Effector memory CD8-positive, alpha-beta T cell (primary cell): ENCODE results near the gene HIVEP3.

ENCODE experiments used
- ATAC-seq: fragments of 150-1000 bp; cut with Tn5 transposase; replicated peaks from 2 replicates; pipeline ENCODE4 v1.10.0; 2021; ENCODE audit warnings: mild to moderate bottlenecking, moderate library complexity
- DNase-seq, 3 experiments: peaks; one replicate each; pipeline ENCODE4 v3.0.0; 2021
- H3K27ac Mint-ChIP-seq, 2 donors: one replicate each; pipeline ENCODE4 v1.8.0; 2022; ENCODE audit warnings: mild to moderate bottlenecking in 2 of 2, mixed read lengths in 2 of 2, moderate library complexity in 2 of 2
- H3K27me3 Mint-ChIP-seq, 2 donors: one replicate each; pipeline ENCODE4 v1.8.0; 2022; ENCODE audit warnings: mixed read lengths in 2 of 2
- H3K36me3 Mint-ChIP-seq: one replicate; pipeline ENCODE4 v1.8.0; 2022; ENCODE audit warnings: mild to moderate bottlenecking, moderate library complexity, mixed read lengths; ENCODE audit not compliant: insufficient read depth
- H3K4me1 Mint-ChIP-seq, 2 donors: one replicate each; pipeline ENCODE4 v1.8.0; 2022; ENCODE audit warnings: low read depth in 2 of 2, mixed read lengths in 2 of 2
- H3K4me3 Mint-ChIP-seq, 2 donors: one replicate each; pipeline ENCODE4 v1.8.0; 2022; ENCODE audit warnings: mild to moderate bottlenecking in 2 of 2, mixed read lengths in 2 of 2, moderate library complexity in 2 of 2
- H3K9me3 Mint-ChIP-seq, 2 donors: one replicate each; pipeline ENCODE4 v1.8.0; 2022; ENCODE audit warnings: mixed read lengths in 2 of 2

HIVEP3 gene

GRCh38 chr1:41802532-41803501 is 115.9 kb downstream of the HIVEP3 start:
- Mint-ChIP-seq H3K36me3 (peaks cover 13% of the 10 kb centered on the region), H3K4me1 (peaks cover 81 to 83% of the 10 kb centered on the region in 2 donors), H3K9me3 (no peaks in the 10 kb centered on the region), H3K27me3 (no peaks in the 10 kb centered on the region), H3K4me3 (peak overlapping the region; percentile 74 to 77), H3K27ac (peak overlapping the region; percentile 95 to 99)
- peak; percentile 73 for ATAC-seq
- peak; percentile 32 to 53 (median 46) for DNase-seq

GRCh38 chr1:41800311-41800829 is 118.4 kb downstream of the HIVEP3 start:
- DNase-seq (no peak), ATAC-seq (no peak)
- no peaks in the 10 kb centered on the region for H3K27me3 Mint-ChIP-seq
- peak overlapping the region; percentile 28 to 38 for H3K4me3 Mint-ChIP-seq
- no peaks in the 10 kb centered on the region for H3K9me3 Mint-ChIP-seq
- peaks cover 57 to 61% of the 10 kb centered on the region in 2 donors for H3K4me1 Mint-ChIP-seq
- peaks cover 10% of the 10 kb centered on the region for H3K36me3 Mint-ChIP-seq
- H3K27ac Mint-ChIP-seq = peak overlapping the region; percentile 95 to 99

- DNase-seq (no peak), ATAC-seq (no peak)
These were observed 119.0 kb downstream of the HIVEP3 start for GRCh38 chr1:41799723-41800122.

GRCh38 chr1:41799205-41799604 is 119.5 kb downstream of the HIVEP3 start:
- Mint-ChIP-seq H3K9me3 (no peaks in the 10 kb centered on the region), H3K4me3 (peak overlapping the region in 1 of 2 donors; percentile 28), H3K36me3 (peaks cover 6% of the 10 kb centered on the region), H3K4me1 (peaks cover 47 to 51% of the 10 kb centered on the region in 2 donors), H3K27ac (peak overlapping the region; percentile 95 to 99), H3K27me3 (no peaks in the 10 kb centered on the region)
- ATAC-seq (no peak), DNase-seq (no peak)

More at GRCh38 chr1:41799723-41800122, 119.0 kb downstream of the HIVEP3 start:
- Mint-ChIP-seq H3K4me1 (peaks cover 52 to 57% of the 10 kb centered on the region in 2 donors), H3K9me3 (no peaks in the 10 kb centered on the region), H3K36me3 (peaks cover 7% of the 10 kb centered on the region), H3K27ac (peak overlapping the region; percentile 95 to 99), H3K27me3 (no peaks in the 10 kb centered on the region), H3K4me3 (peak overlapping the region; percentile 28 to 38)

- no peak overlapping the region for H3K4me3 Mint-ChIP-seq
- no peaks in the 10 kb centered on the region for H3K9me3 Mint-ChIP-seq
- H3K27me3 Mint-ChIP-seq = no peaks in the 10 kb centered on the region
- no peak overlapping the region for H3K27ac Mint-ChIP-seq
- H3K4me1 Mint-ChIP-seq = peaks cover 45 to 47% of the 10 kb centered on the region in 2 donors
- ATAC-seq (no peak), DNase-seq (no peak)
- no peaks in the 10 kb centered on the region for H3K36me3 Mint-ChIP-seq
These were observed 123.4 kb downstream of the HIVEP3 start for GRCh38 chr1:41795205-41795762.

GRCh38 chr1:41794031-41794430 is 124.7 kb downstream of the HIVEP3 start:
- Mint-ChIP-seq H3K4me3 (no peak overlapping the region), H3K4me1 (peaks cover 42 to 43% of the 10 kb centered on the region in 2 donors), H3K36me3 (no peaks in the 10 kb centered on the region), H3K27me3 (no peaks in the 10 kb centered on the region), H3K9me3 (no peaks in the 10 kb centered on the region), H3K27ac (peak overlapping the region in 1 of 2 donors; percentile 77)
- ATAC-seq = no peak
- DNase-seq = no peak

GRCh38 chr1:41792485-41792770 is 126.3 kb downstream of the HIVEP3 start:
- ATAC-seq = no peak
- Mint-ChIP-seq H3K27me3 (no peaks in the 10 kb centered on the region), H3K4me1 (peaks cover 44 to 46% of the 10 kb centered on the region in 2 donors), H3K4me3 (peak overlapping the region; percentile 64 to 79), H3K9me3 (no peaks in the 10 kb centered on the region), H3K36me3 (no peaks in the 10 kb centered on the region), H3K27ac (peak overlapping the region; percentile 60 to 93)
- DNase-seq = no peak

- DNase-seq = no peak
- peak overlapping the region; percentile 60 to 93 for H3K27ac Mint-ChIP-seq
- peak overlapping the region; percentile 64 to 79 for H3K4me3 Mint-ChIP-seq
These were observed 126.8 kb downstream of the HIVEP3 start for GRCh38 chr1:41791667-41792484.

GRCh38 chr1:41790351-41790750 is 128.4 kb downstream of the HIVEP3 start:
- Mint-ChIP-seq H3K4me3 (peak overlapping the region; percentile 64 to 79), H3K4me1 (peaks cover 43 to 44% of the 10 kb centered on the region in 2 donors)
- ATAC-seq = no peak

More at GRCh38 chr1:41791667-41792484, 126.8 kb downstream of the HIVEP3 start:
- H3K27me3 Mint-ChIP-seq = no peaks in the 10 kb centered on the region
- ATAC-seq = peak; percentile 81
- H3K4me1 Mint-ChIP-seq = peaks cover 44 to 46% of the 10 kb centered on the region in 2 donors
- H3K36me3 Mint-ChIP-seq = no peaks in the 10 kb centered on the region
- no peaks in the 10 kb centered on the region for H3K9me3 Mint-ChIP-seq

GRCh38 chr1:41789661-41790330 is 128.9 kb downstream of the HIVEP3 start:
- peak overlapping the region in 1 of 2 donors; percentile 64 for H3K4me3 Mint-ChIP-seq
- no peaks in the 10 kb centered on the region for H3K36me3 Mint-ChIP-seq
- H3K27ac Mint-ChIP-seq = peak overlapping the region; percentile 39 to 93
- no peaks in the 10 kb centered on the region for H3K27me3 Mint-ChIP-seq
- no peaks in the 10 kb centered on the region for H3K9me3 Mint-ChIP-seq
- ATAC-seq (no peak), DNase-seq (no peak)
- peaks cover 43 to 46% of the 10 kb centered on the region in 2 donors for H3K4me1 Mint-ChIP-seq

More at GRCh38 chr1:41790351-41790750, 128.4 kb downstream of the HIVEP3 start:
- H3K36me3 Mint-ChIP-seq = no peaks in the 10 kb centered on the region
- H3K27me3 Mint-ChIP-seq = no peaks in the 10 kb centered on the region
- no peak for DNase-seq
- no peaks in the 10 kb centered on the region for H3K9me3 Mint-ChIP-seq
- peak overlapping the region; percentile 39 to 93 for H3K27ac Mint-ChIP-seq

- Mint-ChIP-seq H3K36me3 (no peaks in the 10 kb centered on the region), H3K9me3 (no peaks in the 10 kb centered on the region), H3K27me3 (no peaks in the 10 kb centered on the region), H3K4me1 (peaks cover 48 to 52% of the 10 kb centered on the region in 2 donors), H3K27ac (no peak overlapping the region), H3K4me3 (no peak overlapping the region)
- DNase-seq = no peak
- ATAC-seq = no peak
These were observed 130.3 kb downstream of the HIVEP3 start for GRCh38 chr1:41788427-41788826.

GRCh38 chr1:41784531-41785274 is 134.0 kb downstream of the HIVEP3 start:
- Mint-ChIP-seq H3K4me1 (peaks cover 31 to 37% of the 10 kb centered on the region in 2 donors), H3K4me3 (no peak overlapping the region), H3K27me3 (no peaks in the 10 kb centered on the region), H3K27ac (peak overlapping the region in 1 of 2 donors; percentile 33), H3K36me3 (peaks cover 3% of the 10 kb centered on the region), H3K9me3 (no peaks in the 10 kb centered on the region)
- DNase-seq (no peak), ATAC-seq (no peak)
